Esophagus muscularis mucosa (tissue), 3 donors: ENCODE measurements around the gene FDXACB1.

Experiments
- POLR2A ChIP-seq: fragments of 450-650 bp; IDR thresholded peaks from one replicate; pipeline ENCODE4 v1.6.1; 2017; ENCODE audit warnings: antibody characterized with exemption, moderate library complexity, mild to moderate bottlenecking, low read depth
- POLR2AphosphoS5 ChIP-seq, 2 donors: sonication (generic); formaldehyde crosslinking; IDR thresholded peaks; one replicate each; pipeline ENCODE4 v1.6.1; 2017; ENCODE audit warnings: antibody characterized with exemption in 2 of 2
- TF ChIP-seq, protein P1 (sequence below), 3 experiments: fragments of 200-600 bp in 2 of 3; fragments of 450-650 bp in 1 of 3; sonication (generic) in 2 of 3; IDR thresholded peaks; one replicate each; pipeline ENCODE4 v1.5.1; 2017 to 2019; ENCODE audit warnings: antibody characterized with exemption in 3 of 3, mild to moderate bottlenecking in 2 of 3, moderate library complexity in 1 of 3

DNA sequence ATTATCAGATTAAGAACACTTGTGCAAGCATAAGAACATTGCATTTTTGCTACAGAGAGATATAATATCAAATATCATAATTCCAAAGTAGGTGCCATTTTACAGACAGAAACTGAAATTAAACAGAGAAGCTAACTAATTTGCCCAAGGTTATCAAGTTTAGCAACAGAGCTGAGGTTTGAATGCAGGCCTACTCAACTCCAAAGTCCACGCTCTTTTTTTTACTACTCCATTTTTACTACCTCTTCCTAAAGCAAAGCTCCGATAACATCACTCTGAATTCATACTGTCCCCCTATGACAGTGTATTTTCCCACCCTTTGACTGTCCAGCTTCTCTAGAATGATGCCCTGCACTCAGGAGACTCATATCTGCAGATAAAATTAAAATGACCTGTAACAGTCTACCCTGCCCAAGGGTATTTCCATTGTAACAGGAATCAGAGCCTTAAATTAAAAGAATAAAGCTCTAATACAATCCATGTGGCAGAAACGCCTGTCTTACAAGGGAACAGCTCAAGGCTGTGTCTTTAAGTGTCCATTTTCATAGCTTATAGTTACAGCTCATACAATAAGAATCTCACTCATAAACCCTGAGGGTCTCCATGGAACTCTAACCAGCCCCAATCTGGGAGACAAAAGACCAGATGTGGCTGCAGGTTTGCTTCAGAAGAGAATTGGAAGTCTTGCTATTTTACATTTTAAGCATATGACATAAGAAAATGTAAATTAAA is 44.4 kb downstream of the FDXACB1 start:
- TF ChIP-seq, protein P1, sequence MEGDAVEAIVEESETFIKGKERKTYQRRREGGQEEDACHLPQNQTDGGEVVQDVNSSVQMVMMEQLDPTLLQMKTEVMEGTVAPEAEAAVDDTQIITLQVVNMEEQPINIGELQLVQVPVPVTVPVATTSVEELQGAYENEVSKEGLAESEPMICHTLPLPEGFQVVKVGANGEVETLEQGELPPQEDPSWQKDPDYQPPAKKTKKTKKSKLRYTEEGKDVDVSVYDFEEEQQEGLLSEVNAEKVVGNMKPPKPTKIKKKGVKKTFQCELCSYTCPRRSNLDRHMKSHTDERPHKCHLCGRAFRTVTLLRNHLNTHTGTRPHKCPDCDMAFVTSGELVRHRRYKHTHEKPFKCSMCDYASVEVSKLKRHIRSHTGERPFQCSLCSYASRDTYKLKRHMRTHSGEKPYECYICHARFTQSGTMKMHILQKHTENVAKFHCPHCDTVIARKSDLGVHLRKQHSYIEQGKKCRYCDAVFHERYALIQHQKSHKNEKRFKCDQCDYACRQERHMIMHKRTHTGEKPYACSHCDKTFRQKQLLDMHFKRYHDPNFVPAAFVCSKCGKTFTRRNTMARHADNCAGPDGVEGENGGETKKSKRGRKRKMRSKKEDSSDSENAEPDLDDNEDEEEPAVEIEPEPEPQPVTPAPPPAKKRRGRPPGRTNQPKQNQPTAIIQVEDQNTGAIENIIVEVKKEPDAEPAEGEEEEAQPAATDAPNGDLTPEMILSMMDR (IDR thresholded peaks at IDR 0.05) = no peak
- no peak for TF ChIP-seq POLR2A
- no peak for TF ChIP-seq POLR2AphosphoS5 (IDR thresholded peaks at IDR 0.05)
